Suppressor macrophage treated with lipopolysaccharide for 4 hours (primary cell): ENCODE measurements around the gene ATP2A3.

Experiments used
- DNase-seq: peaks from one replicate; pipeline ENCODE4 v3.0.0-alpha.2; 2020

ATP2A3 gene

GRCh38 chr17:3990386-3991127 lies 26.3 kb upstream of the ATP2A3 start:
- DNase-seq, result no peak

GRCh38 chr17:3989041-3989886 lies 25.0 kb upstream of the ATP2A3 start:
- no peak for DNase-seq

- DNase-seq, result no peak
Measured at GRCh38 chr17:3988297-3989040, 24.2 kb upstream of the ATP2A3 start.

- DNase-seq, result no peak
Measured at GRCh38 chr17:3986939-3987335, 22.7 kb upstream of the ATP2A3 start.

GRCh38 chr17:3986270-3986938 lies 22.2 kb upstream of the ATP2A3 start:
- DNase-seq, result no peak

- DNase-seq, result no peak
Measured at GRCh38 chr17:3985846-3986245, 21.6 kb upstream of the ATP2A3 start.

- peak; percentile 86 for DNase-seq
Measured at GRCh38 chr17:3983606-3984484, 19.6 kb upstream of the ATP2A3 start.

- DNase-seq, result no peak
Measured at GRCh38 chr17:3982541-3983017, 18.3 kb upstream of the ATP2A3 start.

GRCh38 chr17:3982113-3982512 lies 17.9 kb upstream of the ATP2A3 start:
- no peak for DNase-seq

GRCh38 chr17:3981455-3981854 lies 17.2 kb upstream of the ATP2A3 start:
- DNase-seq, result no peak

- DNase-seq, result no peak
Measured at GRCh38 chr17:3980381-3981014, 16.3 kb upstream of the ATP2A3 start.

GRCh38 chr17:3979290-3979611 lies 15.0 kb upstream of the ATP2A3 start:
- no peak for DNase-seq

- DNase-seq, result no peak
Measured at GRCh38 chr17:3978421-3979289, 14.4 kb upstream of the ATP2A3 start.

- DNase-seq, result no peak
Measured at GRCh38 chr17:3977387-3977786, 13.2 kb upstream of the ATP2A3 start.

- DNase-seq, result no peak
Measured at GRCh38 chr17:3976675-3977171, 12.5 kb upstream of the ATP2A3 start.

- DNase-seq, result no peak
Measured at GRCh38 chr17:3974980-3975379, 10.7 kb upstream of the ATP2A3 start.

- no peak for DNase-seq
Measured at GRCh38 chr17:3974138-3974687, 10.0 kb upstream of the ATP2A3 start.

- no peak for DNase-seq
Measured at GRCh38 chr17:3973495-3974137, 9.4 kb upstream of the ATP2A3 start.

- no peak for DNase-seq
Measured at GRCh38 chr17:3972931-3973330, 8.7 kb upstream of the ATP2A3 start.
